Peyer's patch (tissue), 4 donors: ENCODE measurements around the gene GPC6.
A peak's percentile ranks its signal among the peaks of the same experiment; 100 is the strongest.

ENCODE experiments used
- CTCF ChIP-seq, 6 experiments: fragments of 450-650 bp in 4 of 6; fragments of 200-600 bp in 2 of 6; sonication (generic) in 1 of 6; IDR thresholded peaks; one replicate each; pipeline ENCODE4 v1.5.1; 2017 to 2019; ENCODE audit warnings: antibody characterized with exemption in 6 of 6, mild to moderate bottlenecking in 3 of 6, moderate library complexity in 1 of 6
- POLR2A ChIP-seq, 2 donors: fragments of 450-650 bp; IDR thresholded peaks; one replicate each; pipeline ENCODE4 v1.5.1; 2017; ENCODE audit warnings: antibody characterized with exemption in 2 of 2, mild to moderate bottlenecking in 2 of 2, moderate library complexity in 2 of 2

DNA sequence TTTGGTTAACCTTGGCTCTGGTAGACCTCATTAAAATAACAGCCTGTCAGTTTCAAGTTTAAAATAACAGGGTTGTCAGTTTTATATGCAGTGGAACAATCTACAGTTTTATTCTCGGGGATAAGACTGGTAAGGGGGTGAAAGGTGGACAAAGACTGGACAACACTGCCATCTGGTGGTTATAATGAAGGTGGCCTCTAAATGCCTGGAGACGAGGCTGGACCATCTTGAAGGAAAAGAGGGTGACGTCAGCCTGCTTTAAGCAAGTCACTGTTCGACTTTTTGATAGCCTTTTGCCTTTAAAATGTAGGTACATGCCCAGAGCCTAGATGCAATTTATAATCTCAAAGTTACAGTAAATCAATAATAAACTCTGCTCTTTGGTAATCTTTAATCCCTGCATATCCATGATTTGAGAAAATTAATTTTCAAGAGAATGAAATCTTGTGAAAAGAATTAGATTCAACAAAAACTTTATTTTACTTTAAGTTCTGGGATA, 1135.9 kb downstream of the GPC6 start:
- TF ChIP-seq CTCF (IDR thresholded peaks at IDR 0.05) (peak; percentile 62 to 87 (median 82)), POLR2A (IDR thresholded peaks at IDR 0.05) (no peak)
